ENCODE data around the gene SNX13.

Gene SNX13

GRCh38 chr7:17781491-17782215, 158.6 kb downstream of the SNX13 start:
- no peak for DNase-seq (ENCODE audit: low read depth, low spot score)

- DNase-seq (ENCODE audit: low read depth, low spot score) = no peak
Measured at GRCh38 chr7:17779381-17779780, 160.9 kb downstream of the SNX13 start.

GRCh38 chr7:17774716-17775288, 165.5 kb downstream of the SNX13 start:
- DNase-seq (ENCODE audit: low read depth, low spot score) = no peak

DNA sequence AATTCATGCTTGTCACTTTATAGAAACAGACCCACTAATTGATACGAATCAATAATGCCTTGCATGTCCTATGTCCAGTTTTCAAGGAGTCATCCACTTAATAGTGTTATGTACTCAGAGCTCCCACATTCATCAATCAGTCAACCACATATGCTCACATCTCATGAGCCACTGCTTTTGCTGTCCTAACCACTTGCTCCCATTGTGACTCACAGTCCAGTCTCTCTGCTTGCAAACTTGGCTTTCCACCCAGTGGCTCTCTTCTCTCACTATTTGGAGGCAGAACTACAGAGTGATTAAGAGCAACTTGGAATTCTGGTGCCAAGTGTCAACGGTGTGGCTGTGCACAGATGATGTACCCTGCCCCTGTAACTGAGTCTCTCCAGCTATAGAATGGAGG, 166.0 kb downstream of the SNX13 start:
- DNase-seq (ENCODE audit: low read depth, low spot score) = no peak

- peak; percentile 12 for DNase-seq (ENCODE audit: low read depth, low spot score)
Measured at GRCh38 chr7:17773289-17773626, 167.0 kb downstream of the SNX13 start.

DNA sequence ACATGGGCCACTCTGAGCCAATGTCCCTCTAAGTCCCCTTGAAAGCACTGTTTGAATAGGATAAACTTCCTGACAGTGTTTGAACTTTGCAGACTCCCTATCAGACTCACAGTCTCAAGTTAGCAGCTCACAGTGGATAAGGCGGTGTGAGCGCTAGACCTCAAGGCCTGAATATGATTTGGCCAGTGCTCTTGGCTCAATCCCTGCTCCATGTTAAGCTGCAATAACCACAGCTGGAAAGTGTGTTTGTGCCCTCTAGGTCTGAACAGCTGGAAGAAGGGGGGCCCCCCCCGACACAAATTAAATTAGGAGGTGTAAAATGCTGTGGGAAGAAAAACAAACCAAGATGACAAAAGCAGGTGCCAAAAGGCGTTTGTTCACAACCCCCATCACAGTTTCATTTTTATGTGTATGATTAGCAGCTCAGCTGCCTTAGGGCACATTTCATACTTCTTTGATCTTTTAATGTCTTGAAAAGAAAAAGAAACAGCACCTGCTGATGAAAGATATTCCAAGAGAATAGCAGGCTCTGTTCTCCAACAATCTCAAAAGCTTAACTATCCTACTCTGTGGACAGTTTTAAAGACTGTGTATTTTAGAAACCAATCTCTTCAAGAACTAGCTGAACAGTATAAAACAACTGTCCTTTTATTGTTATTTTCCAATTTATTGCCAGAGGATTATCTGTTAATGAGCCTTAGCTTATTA, 167.6 kb downstream of the SNX13 start:
- no peak for DNase-seq (ENCODE audit: low read depth, low spot score)

- no peak for DNase-seq (ENCODE audit: low read depth, low spot score)
Measured at GRCh38 chr7:17771901-17772408, 168.3 kb downstream of the SNX13 start.

DNA sequence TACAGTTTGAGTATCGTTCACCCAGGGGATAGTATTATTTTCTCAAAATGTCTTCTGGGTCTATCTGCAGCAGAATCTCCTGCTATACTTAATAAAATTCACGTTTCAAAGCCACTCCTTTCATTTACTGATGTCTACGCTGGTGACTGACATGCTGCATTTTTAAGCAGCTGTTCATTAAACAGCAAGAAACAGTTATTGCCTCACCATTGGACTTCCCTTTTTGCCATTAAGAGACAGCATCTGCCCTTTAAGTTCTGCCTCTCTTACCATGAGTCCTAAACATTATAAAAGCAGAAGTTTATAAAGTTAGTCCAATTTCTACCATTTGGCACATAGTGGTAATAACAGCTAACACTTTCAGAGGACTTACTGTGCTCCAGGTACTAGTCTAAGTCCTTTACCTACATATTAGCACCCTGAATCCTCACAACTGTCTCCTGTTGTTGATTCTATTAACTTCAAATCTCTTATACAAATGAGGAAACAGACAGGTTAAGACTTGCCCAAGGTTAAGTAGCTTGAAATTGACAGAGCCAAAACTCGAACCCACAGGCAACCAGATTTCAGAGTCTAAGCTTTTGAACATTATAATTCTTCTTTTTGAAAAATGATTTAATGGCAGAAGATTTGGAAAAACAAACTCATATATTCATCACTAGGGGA, 169.5 kb downstream of the SNX13 start:
- DNase-seq (ENCODE audit: low read depth, low spot score) = no peak

- DNase-seq (ENCODE audit: low read depth, low spot score) = peak; percentile 10
Measured at GRCh38 chr7:17769918-17770317, 170.4 kb downstream of the SNX13 start.

GRCh38 chr7:17758008-17758407, 182.3 kb downstream of the SNX13 start:
- DNase-seq (ENCODE audit: low read depth, low spot score) = no peak

DNA sequence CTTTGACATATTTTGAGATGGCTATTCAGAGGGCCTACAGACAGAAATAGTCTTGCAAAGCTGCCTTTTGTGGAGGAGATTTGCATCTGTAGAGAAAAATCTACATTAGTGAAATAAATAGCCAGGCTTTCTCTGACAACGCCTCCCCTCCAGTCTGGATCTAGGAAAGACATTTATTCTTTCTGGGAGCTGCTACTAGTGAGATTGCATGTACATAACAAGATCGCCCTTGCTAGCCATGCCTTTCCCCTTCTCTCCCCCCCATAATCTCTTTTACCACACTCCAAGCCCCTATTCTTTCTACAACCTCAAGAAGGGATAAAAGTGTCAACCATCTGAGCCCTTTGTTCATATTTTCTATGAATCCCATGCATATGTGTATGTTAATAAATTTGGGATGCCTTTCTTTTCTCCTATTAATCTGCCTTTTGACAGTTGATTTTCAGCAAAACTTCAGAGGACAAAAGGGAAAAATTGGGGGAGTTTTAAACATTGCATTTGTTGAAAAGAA, 194.2 kb downstream of the SNX13 start:
- no peak for DNase-seq (ENCODE audit: low read depth, low spot score)

GRCh38 chr7:17745610-17746009, 194.7 kb downstream of the SNX13 start:
- DNase-seq (ENCODE audit: low read depth, low spot score) = no peak

DNA sequence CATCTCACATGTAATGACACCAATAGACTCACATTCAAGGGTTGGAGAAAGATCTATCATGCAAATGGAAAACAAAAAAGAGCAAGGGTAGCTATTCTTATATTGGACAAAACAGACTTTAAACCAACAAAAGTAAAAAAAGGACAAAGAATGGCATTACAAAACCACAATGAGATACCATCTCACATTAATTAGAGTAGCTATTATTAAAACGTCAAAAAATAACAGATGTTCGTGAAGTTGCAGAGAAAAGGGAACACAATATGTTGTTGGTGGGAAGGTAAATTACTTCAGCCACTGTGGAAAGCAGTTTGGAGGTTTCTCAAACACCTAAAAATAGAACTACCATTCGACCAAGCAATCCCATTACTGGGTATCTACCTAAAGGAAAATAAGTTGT, 197.0 kb downstream of the SNX13 start:
- no peak for DNase-seq (ENCODE audit: low read depth, low spot score)

DNA sequence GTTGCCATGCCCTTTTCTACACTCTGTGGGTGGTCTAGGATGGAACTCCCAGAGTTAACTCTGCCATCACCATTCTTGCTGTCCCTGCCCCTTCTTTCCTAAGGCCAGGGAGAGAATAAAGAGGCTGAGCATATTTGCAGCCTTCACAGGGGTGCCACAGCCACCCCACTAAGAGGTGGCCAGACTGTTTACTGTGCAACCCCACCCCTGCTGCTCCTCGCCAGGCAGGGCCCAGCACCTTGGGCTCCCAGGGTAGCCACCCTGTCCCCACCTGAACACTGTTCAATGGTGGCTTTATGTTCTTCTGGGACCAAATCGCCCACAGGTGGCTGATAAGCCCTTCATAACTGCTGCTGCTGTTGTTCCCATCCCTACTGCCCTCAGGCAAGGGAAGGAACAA, 198.9 kb downstream of the SNX13 start:
- DNase-seq (ENCODE audit: low read depth, low spot score) = no peak

Data from brain pericyte (primary cell).